Measurements from ENCODE around the gene ASAP2. TPM values are rescaled to one million over a fixed set of nuclear protein-coding genes. Genes with fewer than 3 reads are reported as not detected.
A peak's percentile ranks its signal among the peaks of the same experiment; 100 is the strongest.

ASAP2 gene
- total RNA-seq, 1 experiment from 2014 or later, result 12.6 TPM

- H3K4me1 ChIP-seq (ENCODE audit: insufficient read depth, low read length), result no peaks in the 10 kb centered on the region
- no peak overlapping the region for H4K5ac ChIP-seq (ENCODE audit: insufficient read length, low read depth, low read length)
- peaks cover 6% of the 10 kb centered on the region for H3K27me3 Mint-ChIP-seq (ENCODE audit: low read depth)
- H3K27me3 ChIP-seq (ENCODE audit: insufficient read depth, low read length), result no peaks in the 10 kb centered on the region
- no peak overlapping the region for H3K4me3 Mint-ChIP-seq
- no peak overlapping the region for H2BK12ac ChIP-seq (ENCODE audit: insufficient read length, low read depth, low read length)
- no peak overlapping the region for H3K4ac ChIP-seq (ENCODE audit: low read depth, low read length)
- no peaks in the 10 kb centered on the region for H3K4me1 Mint-ChIP-seq
- no peaks in the 10 kb centered on the region for H4K20me1 ChIP-seq (ENCODE audit: control insufficient read depth, insufficient read depth, insufficient read length)
- H3K4me2 ChIP-seq (ENCODE audit: insufficient read depth, insufficient read length, low read length), result no peak overlapping the region
- H3K18ac ChIP-seq (ENCODE audit: insufficient read length, low read depth, low read length), result no peak overlapping the region
- no peak overlapping the region for H3T11ph ChIP-seq (ENCODE audit: low read length)
- TF ChIP-seq CTCF (conservative IDR thresholded peaks at IDR 0.05), result peak; percentile 40; the same call in 2 of the 3 replicates
- no peaks in the 10 kb centered on the region for H3K36me3 Mint-ChIP-seq (ENCODE audit: insufficient read depth in 1 of 3, low read depth in 3 of 3)
- no peak overlapping the region for H4K91ac ChIP-seq (ENCODE audit: insufficient read length, low read depth, low read length)
- H3K9me3 Mint-ChIP-seq, result no peaks in the 10 kb centered on the region; a peak in 1 of 5 replicates
- no peaks in the 10 kb centered on the region for H3K9me3 ChIP-seq (ENCODE audit: control insufficient read depth, low read depth, low read length)
- no peak overlapping the region for H2AFZ ChIP-seq (ENCODE audit: low read length)
- WGBS (ENCODE audit: extremely low coverage, insufficient read length, low lambda C conversion rate), result no CpG with 5 or more reads among the region's 7 CpGs
- peak; percentile 62 for DNase-seq
- H3K14ac ChIP-seq (ENCODE audit: insufficient read depth, low read length), result no peak overlapping the region; the same call in 1 of the 2 replicates
- no peak overlapping the region for H3K23ac ChIP-seq (ENCODE audit: insufficient read length, low read depth, low read length)
- H2AK5ac ChIP-seq (ENCODE audit: insufficient read length, low read length), result no peak overlapping the region
- H3K27ac ChIP-seq (ENCODE audit: insufficient read length, low read depth, low read length), result no peak overlapping the region
- H2BK15ac ChIP-seq (ENCODE audit: low read depth, low read length), result no peak overlapping the region
- no peak overlapping the region for H2BK120ac ChIP-seq (ENCODE audit: low read depth, low read length, poor library complexity, severe bottlenecking)
- H3K9ac ChIP-seq (ENCODE audit: extremely low read depth, insufficient read length, low read length), result no peak overlapping the region
- peak overlapping the region in 2 of 3 experiments; percentile 16 to 73; a peak in 1 of 7 replicates for H3K27ac Mint-ChIP-seq
- no peak overlapping the region for H2BK20ac ChIP-seq (ENCODE audit: low read depth, low read length, poor library complexity, severe bottlenecking)
- no peak overlapping the region for H3K56ac ChIP-seq (ENCODE audit: insufficient read length, low read depth, low read length)
- H4K8ac ChIP-seq (replicated peaks; ENCODE audit: insufficient read length, low read depth, low read length), result no peak overlapping the region
- H3K79me2 ChIP-seq (ENCODE audit: insufficient read depth, low read length), result no peaks in the 10 kb centered on the region
- H3K23me2 ChIP-seq (ENCODE audit: insufficient read length, low read depth, low read length, poor library complexity, severe bottlenecking), result no peaks in the 10 kb centered on the region
- H2BK5ac ChIP-seq (ENCODE audit: insufficient read length, low read length), result no peak overlapping the region
- H3K79me1 ChIP-seq (ENCODE audit: insufficient read depth, low read depth, low read length, poor library complexity, severe bottlenecking), result no peaks in the 10 kb centered on the region
Measured at GRCh38 chr2:9160732-9161131, 45.9 kb upstream of the ASAP2 start.

Measured in H9 (cell line).